CD4-positive, alpha-beta T cell (primary cell): Measurements from ENCODE around the gene TMEM91. TPM values are rescaled to one million over a fixed set of nuclear protein-coding genes. Genes with fewer than 3 reads are reported as not detected.

Source experiments
- ATAC-seq: fragments of 200-7000 bp; cut with Tn5 transposase; one replicate; pipeline ENCODE4 v1.10.0; 2022; ENCODE audit warnings: mild to moderate bottlenecking; ENCODE audit not compliant: poor library complexity
- CTCF ChIA-PET: fragments of 350-600 bp; sonication (Branson Sonifier 250); formaldehyde crosslinking; loops from one replicate; lab custom pipeline; 2021; ENCODE audit warnings: antibody characterized with exemption, inconsistent platforms; lab: Charles Lee
- POLR2A ChIA-PET: fragments of 350-600 bp; sonication (Branson Sonifier 250); formaldehyde crosslinking; loops from one replicate; lab custom pipeline; 2021; ENCODE audit warnings: antibody characterized with exemption, inconsistent platforms; lab: Charles Lee
- DNase-seq, 14 experiments: peaks; one replicate each; pipeline ENCODE4 v3.0.0-alpha.2; 2013 to 2020; ENCODE audit warnings: mixed read lengths in 2 of 14
- H3K27ac ChIP-seq, 2 donors: one replicate each; pipeline versions ENCODE4 v1.5.1 to v1.7.0; 2013; ENCODE audit warnings: low read length in 2 of 2, low read depth in 1 of 2, mild to moderate bottlenecking in 1 of 2
- H3K27me3 ChIP-seq, 2 experiments: 1 replicate in 1 of 2; 2 replicates in 1 of 2; pipeline versions ENCODE4 v1.6.1 to v1.7.0; 2013; ENCODE audit warnings: low read length in 2 of 2, control low read depth in 1 of 2, mild to moderate bottlenecking in 1 of 2, moderate library complexity in 1 of 2; ENCODE audit not compliant: insufficient read depth in 2 of 2, control insufficient read depth in 1 of 2
- H3K36me3 ChIP-seq: one replicate; pipeline ENCODE4 v1.6.1; 2013; ENCODE audit warnings: low read length, control low read depth; ENCODE audit not compliant: insufficient read depth
- H3K4me1 ChIP-seq: one replicate; pipeline ENCODE4 v1.6.1; 2013; ENCODE audit warnings: low read length, control low read depth; ENCODE audit not compliant: insufficient read depth
- H3K4me3 ChIP-seq: one replicate; pipeline ENCODE4 v1.5.1; 2013; ENCODE audit warnings: mild to moderate bottlenecking, low read length, moderate library complexity
- H3K9me3 ChIP-seq, 2 experiments: 1 replicate in 1 of 2; 2 replicates in 1 of 2; pipeline versions ENCODE4 v1.6.1 to v1.7.0; 2013; ENCODE audit warnings: low read length in 2 of 2, mild to moderate bottlenecking in 2 of 2, control low read depth in 1 of 2, moderate library complexity in 1 of 2; ENCODE audit not compliant: control insufficient read depth in 1 of 2, insufficient read depth in 1 of 2
- H3K27ac Mint-ChIP-seq: one replicate; pipeline ENCODE4 v1.8.0; 2020; ENCODE audit warnings: mixed read lengths
- H3K27me3 Mint-ChIP-seq: one replicate; pipeline ENCODE4 v1.8.0; 2021; ENCODE audit warnings: mixed read lengths
- H3K36me3 Mint-ChIP-seq: one replicate; pipeline ENCODE4 v1.8.0; 2021; ENCODE audit warnings: low read depth, mixed read lengths
- H3K4me1 Mint-ChIP-seq: one replicate; pipeline ENCODE4 v1.8.0; 2021; ENCODE audit warnings: low read depth, mixed read lengths
- H3K4me3 Mint-ChIP-seq: one replicate; pipeline ENCODE4 v1.8.0; 2020; ENCODE audit warnings: mild to moderate bottlenecking, mixed read lengths
- H3K9me3 Mint-ChIP-seq: one replicate; pipeline ENCODE4 v1.8.0; 2020; ENCODE audit warnings: mixed read lengths
- CTCF ChIP-seq: fragments of 200-600 bp; IDR thresholded peaks from one replicate; pipeline ENCODE4 v1.8.0; 2022; ENCODE audit warnings: antibody characterized with exemption, mild to moderate bottlenecking
- intact Hi-C, 2 experiments: fragments of 100-400 bp; cut with DNase I in 1 of 2; cut with micrococcal nuclease in 1 of 2; formaldehyde crosslinking; loops; one replicate each; pipeline versions ENCODE4 v1.15.1 to v1.9.0; 2023 to 2025; cut with DNase I, micrococcal nuclease
- total RNA-seq, 174 experiments: library from RNA in 2 of 174; stranded (reverse) in 2 of 174; gene quantifications; one replicate each; pipeline ENCODE4 v1.2.3 and lab custom pipeline; 2021 to 2026

Gene TMEM91
- total RNA-seq, 2 experiments from 2014 or later: 6.8 to 7.7 TPM

- intact Hi-C loops: loop anchor here (1.0 to 10.0 kb wide), 6 partner anchors 47 to 1390 kb away; partner anchors contain the start of gene ERICH4 (in 1 of the 2)
- Histone ChIP-seq H3K27ac (peak overlapping the region; percentile 46 to 68), H3K4me3 (peak overlapping the region; percentile 36), H3K27me3 (no peaks in the 10 kb centered on the region), H3K4me1 (peaks cover 69% of the 10 kb centered on the region), H3K9me3 (no peaks in the 10 kb centered on the region), H3K36me3 (no peaks in the 10 kb centered on the region)
- Mint-ChIP-seq H3K9me3 (no peaks in the 10 kb centered on the region), H3K27ac (peak overlapping the region; percentile 93), H3K36me3 (peaks cover 41% of the 10 kb centered on the region), H3K27me3 (no peaks in the 10 kb centered on the region), H3K4me1 (peaks cover 79% of the 10 kb centered on the region), H3K4me3 (peak overlapping the region; percentile 78)
- TF ChIP-seq CTCF: peak; percentile 40
- ChIA-PET CTCF (interaction anchor here (4.2 kb wide), 1 partner anchor 26 kb away, joined by 30 read pairs; no protein-coding TSS in a partner anchor), POLR2A (interaction anchor here (1.0 to 9.7 kb wide), 9 partner anchors 10 to 150 kb away, joined by 3 to 106 read pairs (median 7); partner anchors contain the start of genes B9D2, DMAC2 and HNRNPUL1)
- ATAC-seq: no peak
- peak in 1 of 14 experiments; percentile 64 for DNase-seq
Measured at GRCh38 chr19:41354343-41354953, 21.9 kb upstream of the TMEM91 start.

- no peaks in the 10 kb centered on the region for H3K27me3 Mint-ChIP-seq
- Histone ChIP-seq H3K27ac (peak overlapping the region; percentile 29 to 68), H3K36me3 (no peaks in the 10 kb centered on the region), H3K4me3 (no peak overlapping the region), H3K9me3 (no peaks in the 10 kb centered on the region), H3K4me1 (peaks cover 67% of the 10 kb centered on the region), H3K27me3 (no peaks in the 10 kb centered on the region)
- TF ChIP-seq CTCF: no peak
- CTCF ChIA-PET: interaction anchor here (0.7 to 4.2 kb wide), 4 partner anchors 27 to 151 kb away, joined by 3 to 30 read pairs (median 4); no protein-coding TSS in a partner anchor
- H3K27ac Mint-ChIP-seq: peak overlapping the region; percentile 93
- no peaks in the 10 kb centered on the region for H3K9me3 Mint-ChIP-seq
- POLR2A ChIA-PET: interaction anchor here (0.9 to 9.7 kb wide), 7 partner anchors 9 to 151 kb away, joined by 3 to 106 read pairs (median 4); partner anchors contain the start of genes B9D2 and HNRNPUL1
- ATAC-seq: no peak
- DNase-seq: no peak
- peaks cover 35% of the 10 kb centered on the region for H3K36me3 Mint-ChIP-seq
- peak overlapping the region; percentile 78 for H3K4me3 Mint-ChIP-seq
- H3K4me1 Mint-ChIP-seq: peaks cover 78% of the 10 kb centered on the region
- intact Hi-C loops: loop anchor here in 1 of 2 experiments (10.0 kb wide), 1 partner anchor 1390 kb away; no protein-coding TSS in a partner anchor
Measured at GRCh38 chr19:41355035-41355434, 21.3 kb upstream of the TMEM91 start.

GRCh38 chr19:41355802-41356201, 20.5 kb upstream of the TMEM91 start:
- H3K9me3 Mint-ChIP-seq: no peaks in the 10 kb centered on the region
- peaks cover 33% of the 10 kb centered on the region for H3K36me3 Mint-ChIP-seq
- no peak for ATAC-seq
- ChIA-PET CTCF (interaction anchor here (0.7 to 1.2 kb wide), 3 partner anchors 83 to 151 kb away, joined by 3 to 6 read pairs (median 3); no protein-coding TSS in a partner anchor), POLR2A (interaction anchor here (0.9 to 9.7 kb wide), 10 partner anchors 8 to 606 kb away, joined by 3 to 106 read pairs (median 3); partner anchors contain the start of genes ACTMAP, B9D2, CCDC97 and HNRNPUL1)
- peak overlapping the region; percentile 78 for H3K4me3 Mint-ChIP-seq
- intact Hi-C loops: loop anchor here in 1 of 2 experiments (10.0 kb wide), 1 partner anchor 1391 kb away; no protein-coding TSS in a partner anchor
- DNase-seq: peak in 1 of 14 experiments; percentile 40
- Histone ChIP-seq H3K27me3 (no peaks in the 10 kb centered on the region), H3K4me1 (peaks cover 60% of the 10 kb centered on the region), H3K36me3 (peaks cover 1% of the 10 kb centered on the region), H3K4me3 (no peak overlapping the region), H3K27ac (peak overlapping the region; percentile 29 to 58), H3K9me3 (no peaks in the 10 kb centered on the region)
- H3K27me3 Mint-ChIP-seq: no peaks in the 10 kb centered on the region
- H3K4me1 Mint-ChIP-seq: peaks cover 73% of the 10 kb centered on the region
- peak overlapping the region; percentile 93 for H3K27ac Mint-ChIP-seq
- no peak for TF ChIP-seq CTCF
